Neural cell (in vitro differentiated cells): Measurements from ENCODE around the gene INPP5A. TPM values are rescaled to one million over a fixed set of nuclear protein-coding genes. Genes with fewer than 3 reads are reported as not detected.

Experiments used
- H2AFZ ChIP-seq: fragments of 200-600, 300-800 bp; sonication (generic), shearing (Covaris generic); 2 replicates; pipeline ENCODE4 v1.6.0; 2014; ENCODE audit warnings: low read depth, mild to moderate bottlenecking, antibody characterized with exemption, low read length, moderate library complexity
- H3F3A ChIP-seq: fragments of 200-600 bp; shearing (Covaris generic); 2 replicates; pipeline ENCODE4 v1.6.1; 2016; ENCODE audit warnings: mild to moderate bottlenecking, moderate library complexity, mixed read lengths, antibody characterized with exemption, low read length; ENCODE audit not compliant: insufficient read depth, poor library complexity, severe bottlenecking
- H3K27ac ChIP-seq: fragments of 200-600, 300-800 bp; sonication (generic), shearing (Covaris generic); 2 replicates; pipeline ENCODE4 v1.5.1; 2014; ENCODE audit warnings: mild to moderate bottlenecking, low read length, moderate library complexity
- H3K27me3 ChIP-seq: fragments of 300-800, 200-600 bp; sonication (generic), shearing (Covaris generic); 2 replicates; pipeline ENCODE4 v1.6.0; 2014; ENCODE audit warnings: mild to moderate bottlenecking, low read depth, low read length, moderate library complexity; ENCODE audit not compliant: insufficient read depth
- H3K36me3 ChIP-seq: fragments of 300-800, 200-600 bp; sonication (generic), shearing (Covaris generic); 2 replicates; pipeline ENCODE4 v1.5.1; 2014; ENCODE audit warnings: mild to moderate bottlenecking, antibody characterized with exemption, low read length, moderate library complexity; ENCODE audit not compliant: insufficient read depth
- H3K4me2 ChIP-seq: fragments of 300-800, 200-600 bp; sonication (generic), shearing (Covaris generic); 2 replicates; pipeline ENCODE4 v1.6.0; 2014; ENCODE audit warnings: mild to moderate bottlenecking, low read length
- H3K4me3 ChIP-seq: fragments of 300-800, 200-600 bp; sonication (generic), shearing (Covaris generic); 2 replicates; pipeline ENCODE4 v1.5.1; 2014; ENCODE audit warnings: mild to moderate bottlenecking, low read length, moderate library complexity
- H3K79me2 ChIP-seq: fragments of 200-600 bp; shearing (Covaris generic); replicated peaks from 2 replicates; pipeline ENCODE4 v1.6.0; 2014; ENCODE audit warnings: mild to moderate bottlenecking, low read length, moderate library complexity; ENCODE audit not compliant: insufficient read depth
- H3K9ac ChIP-seq: fragments of 300-800, 200-600 bp; sonication (generic), shearing (Covaris generic); 2 replicates; pipeline ENCODE4 v1.6.1; 2016; ENCODE audit warnings: mild to moderate bottlenecking, low read length, mixed read lengths
- H3K9me2 ChIP-seq: fragments of 200-600 bp; shearing (Covaris generic); 2 replicates; pipeline ENCODE4 v1.6.1; 2016; ENCODE audit warnings: mild to moderate bottlenecking, low read length, mixed read lengths; ENCODE audit not compliant: insufficient read depth
- H3K9me3 ChIP-seq: fragments of 200-600, 300-800 bp; sonication (generic), shearing (Covaris generic); 2 replicates; pipeline ENCODE4 v1.6.1; 2016; ENCODE audit warnings: mild to moderate bottlenecking, mixed run types, low read length, moderate library complexity, mixed read lengths
- H4K20me1 ChIP-seq: fragments of 200-600 bp; shearing (Covaris generic); 2 replicates; pipeline ENCODE4 v1.6.1; 2016; ENCODE audit warnings: mild to moderate bottlenecking, mixed run types; ENCODE audit not compliant: insufficient read depth
- CTCF ChIP-seq: fragments of 450-650 bp; IDR thresholded peaks from 2 replicates; pipeline ENCODE4 v1.5.1; 2014; ENCODE audit warnings: antibody characterized with exemption, mild to moderate bottlenecking, moderate library complexity; ENCODE audit not compliant: poor library complexity, severe bottlenecking
- EP300 ChIP-seq: fragments of 450-650 bp; conservative IDR thresholded peaks from 2 replicates; pipeline ENCODE4 v1.6.1; 2014; ENCODE audit warnings: antibody characterized with exemption, mild to moderate bottlenecking, moderate library complexity; ENCODE audit not compliant: poor library complexity, severe bottlenecking
- EZH2 ChIP-seq: fragments of 200-600, 300-800 bp; shearing (Covaris generic), sonication (generic); IDR thresholded peaks from 2 replicates; pipeline ENCODE4 v1.6.1; 2014; ENCODE audit warnings: antibody characterized with exemption, low read length, borderline replicate concordance, mild to moderate bottlenecking; ENCODE audit not compliant: insufficient read depth, poor library complexity, severe bottlenecking
- MXI1 ChIP-seq: fragments of 450-650 bp; conservative IDR thresholded peaks from 2 replicates; pipeline ENCODE4 v1.6.1; 2014; ENCODE audit warnings: antibody characterized with exemption, mild to moderate bottlenecking; ENCODE audit not compliant: poor library complexity, severe bottlenecking
- POLR2AphosphoS5 ChIP-seq: IDR thresholded peaks from 2 replicates; pipeline ENCODE4 v1.6.1; 2012
- RAD21 ChIP-seq: fragments of 450-650 bp; conservative IDR thresholded peaks from 2 replicates; pipeline ENCODE4 v1.6.1; 2014; ENCODE audit warnings: antibody characterized with exemption, mild to moderate bottlenecking, moderate library complexity
- REST ChIP-seq: IDR thresholded peaks from 2 replicates; pipeline ENCODE4 v1.6.1; 2012; ENCODE audit warnings: borderline replicate concordance
- SMC3 ChIP-seq: fragments of 450-650 bp; conservative IDR thresholded peaks from 2 replicates; pipeline ENCODE4 v1.6.1; 2014; ENCODE audit warnings: antibody characterized with exemption, mild to moderate bottlenecking, moderate library complexity; ENCODE audit not compliant: poor library complexity
- TAF1 ChIP-seq: IDR thresholded peaks from 2 replicates; pipeline ENCODE4 v1.6.1; 2012; ENCODE audit warnings: low read depth
- polyA plus RNA-seq: library from polyadenylated mRNA; depleted of rRNA; stranded (reverse); fragments of >200 nt; gene quantifications from 2 replicates; pipeline ENCODE4 v1.2.3, GENCODE V29; 2014

Gene INPP5A
- polyA plus RNA-seq, 1 donor from 2014 or later: 48.8 TPM

- Histone ChIP-seq H3K4me3 (no peak overlapping the region), H3K36me3 (no peaks in the 10 kb centered on the region), H3K79me2 (no peaks in the 10 kb centered on the region), H3F3A (peaks cover 3% of the 10 kb centered on the region), H3K27me3 (no peaks in the 10 kb centered on the region), H3K27ac (no peak overlapping the region), H3K9me2 (no peaks in the 10 kb centered on the region), H4K20me1 (no peaks in the 10 kb centered on the region), H3K9ac (no peak overlapping the region), H2AFZ (no peak overlapping the region), H3K4me2 (no peak overlapping the region), H3K9me3 (no peaks in the 10 kb centered on the region)
- no peak for TF ChIP-seq MXI1
- no peak for TF ChIP-seq SMC3
- TF ChIP-seq EP300: no peak
- no peak for TF ChIP-seq REST
- TF ChIP-seq TAF1: no peak
Measured at GRCh38 chr10:132827861-132828539, 290.4 kb downstream of the INPP5A start.

GRCh38 chr10:132828681-132829080, 291.1 kb downstream of the INPP5A start:
- Histone ChIP-seq H3K36me3 (no peaks in the 10 kb centered on the region), H2AFZ (no peak overlapping the region)

More at GRCh38 chr10:132828681-132829080, 291.1 kb downstream of the INPP5A start:
- no peak overlapping the region for H3K4me2 ChIP-seq
- no peaks in the 10 kb centered on the region for H4K20me1 ChIP-seq
- no peaks in the 10 kb centered on the region for H3K9me2 ChIP-seq
- peaks cover 3% of the 10 kb centered on the region for H3F3A ChIP-seq
- H3K27ac ChIP-seq: no peak overlapping the region
- TF ChIP-seq MXI1 (no peak), POLR2AphosphoS5 (no peak), TAF1 (no peak), RAD21 (no peak), EP300 (no peak), REST (no peak), CTCF (no peak), SMC3 (no peak), EZH2 (no peak)
- no peak overlapping the region for H3K4me3 ChIP-seq
- no peaks in the 10 kb centered on the region for H3K9me3 ChIP-seq
- H3K9ac ChIP-seq: no peak overlapping the region
- H3K79me2 ChIP-seq: no peaks in the 10 kb centered on the region
- no peaks in the 10 kb centered on the region for H3K27me3 ChIP-seq
